Loucy (cell line): ENCODE data around the gene UTF1.

ENCODE experiments used
- H2AFZ ChIP-seq: fragments of 200-600 bp; sonication (generic); 2 replicates; pipeline ENCODE4 v1.6.0; 2016; ENCODE audit warnings: antibody characterized with exemption, mild to moderate bottlenecking, low read length, moderate library complexity
- H3F3A ChIP-seq: fragments of 200-600 bp; 2 replicates; pipeline ENCODE4 v1.6.0; 2016; ENCODE audit warnings: antibody characterized with exemption, low read depth, mild to moderate bottlenecking
- H3K27me3 ChIP-seq: fragments of 200-600 bp; sonication (generic); 2 replicates; pipeline ENCODE4 v1.6.1; 2014; ENCODE audit warnings: low read length, mild to moderate bottlenecking; ENCODE audit not compliant: insufficient read depth, poor library complexity, severe bottlenecking
- H3K36me3 ChIP-seq: fragments of 200-600 bp; sonication (generic); 2 replicates; pipeline ENCODE4 v1.6.1; 2016; ENCODE audit warnings: low read length; ENCODE audit not compliant: insufficient read depth
- H3K4me1 ChIP-seq: fragments of 200-600 bp; sonication (generic); 2 replicates; pipeline ENCODE4 v1.5.1; 2014; ENCODE audit warnings: low read length, mild to moderate bottlenecking; ENCODE audit not compliant: insufficient read depth, poor library complexity, severe bottlenecking
- H3K4me2 ChIP-seq: fragments of 200-600 bp; sonication (generic); 2 replicates; pipeline ENCODE4 v1.6.0; 2014; ENCODE audit warnings: antibody characterized with exemption, low read length, low read depth, mild to moderate bottlenecking; ENCODE audit not compliant: poor library complexity, severe bottlenecking
- H3K4me3 ChIP-seq: fragments of 200-600 bp; sonication (generic); 2 replicates; pipeline ENCODE4 v1.5.1; 2014; ENCODE audit warnings: low read length, mild to moderate bottlenecking, mixed read lengths; ENCODE audit not compliant: poor library complexity, severe bottlenecking
- H3K79me2 ChIP-seq: fragments of 200-600 bp; sonication (generic); 2 replicates; pipeline ENCODE4 v1.6.1; 2014; ENCODE audit warnings: low read length; ENCODE audit not compliant: insufficient read depth
- H3K9ac ChIP-seq: fragments of 200-600 bp; sonication (generic); 2 replicates; pipeline ENCODE4 v1.6.0; 2014; ENCODE audit warnings: mild to moderate bottlenecking, low read depth, low read length, moderate library complexity; ENCODE audit not compliant: poor library complexity, severe bottlenecking
- H3K9me2 ChIP-seq: fragments of 200-600 bp; sonication (generic); replicated peaks from 2 replicates; pipeline ENCODE4 v1.6.1; 2016; ENCODE audit warnings: low read depth, low read length, mixed read lengths
- H3K9me3 ChIP-seq: fragments of 200-600 bp; sonication (generic); 2 replicates; pipeline ENCODE4 v1.6.1; 2014; ENCODE audit warnings: mild to moderate bottlenecking, antibody characterized with exemption, low read length, low read depth; ENCODE audit not compliant: insufficient read depth
- H4K20me1 ChIP-seq: fragments of 200-600 bp; sonication (generic); 2 replicates; pipeline ENCODE4 v1.6.0; 2014; ENCODE audit warnings: antibody characterized with exemption, low read length, mild to moderate bottlenecking; ENCODE audit not compliant: insufficient read depth, poor library complexity, severe bottlenecking
- EZH2phosphoT487 ChIP-seq: fragments of 200-600 bp; IDR thresholded peaks from 2 replicates; pipeline ENCODE4 v1.6.1; 2018; ENCODE audit warnings: antibody characterized with exemption, mild to moderate bottlenecking, moderate library complexity, borderline replicate concordance
- TF ChIP-seq, protein P1 (sequence below): fragments of 200-600 bp; sonication (generic); conservative IDR thresholded peaks from 2 replicates; pipeline ENCODE4 v1.5.1; 2014; ENCODE audit warnings: mild to moderate bottlenecking, antibody characterized with exemption, low read length

Gene UTF1

DNA sequence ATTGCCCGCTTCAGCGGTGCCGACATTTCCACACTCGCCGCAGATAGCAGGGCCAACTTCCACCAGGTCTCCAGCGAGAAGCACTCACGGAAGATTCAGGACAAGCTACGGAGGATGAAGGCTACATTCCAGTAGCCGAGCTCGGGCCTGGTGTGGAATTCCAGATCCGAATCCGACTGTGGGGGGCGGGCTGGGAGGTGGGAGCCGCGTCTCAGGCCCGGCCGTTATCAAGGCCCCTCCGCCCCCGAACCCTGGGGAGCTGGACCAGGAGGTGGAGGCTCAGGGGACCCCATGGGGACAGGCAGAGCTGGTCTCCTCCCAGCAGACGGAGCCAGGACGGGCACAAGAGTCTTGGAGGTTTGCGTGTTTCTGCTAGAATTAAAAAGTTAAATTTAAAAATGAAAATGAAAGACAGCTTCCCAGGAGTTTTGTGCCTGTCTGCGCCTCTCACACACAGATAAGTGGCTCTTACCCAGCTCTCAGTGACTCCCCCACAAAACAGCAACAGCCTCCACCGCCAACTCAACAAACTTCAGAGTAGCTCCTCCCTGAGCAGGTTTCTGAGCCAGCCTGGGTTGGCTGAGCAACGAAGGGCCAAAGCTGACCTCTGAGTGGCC, 5.2 kb upstream of the UTF1 start:
- TF ChIP-seq EZH2phosphoT487: no peak
- TF ChIP-seq, protein P1, sequence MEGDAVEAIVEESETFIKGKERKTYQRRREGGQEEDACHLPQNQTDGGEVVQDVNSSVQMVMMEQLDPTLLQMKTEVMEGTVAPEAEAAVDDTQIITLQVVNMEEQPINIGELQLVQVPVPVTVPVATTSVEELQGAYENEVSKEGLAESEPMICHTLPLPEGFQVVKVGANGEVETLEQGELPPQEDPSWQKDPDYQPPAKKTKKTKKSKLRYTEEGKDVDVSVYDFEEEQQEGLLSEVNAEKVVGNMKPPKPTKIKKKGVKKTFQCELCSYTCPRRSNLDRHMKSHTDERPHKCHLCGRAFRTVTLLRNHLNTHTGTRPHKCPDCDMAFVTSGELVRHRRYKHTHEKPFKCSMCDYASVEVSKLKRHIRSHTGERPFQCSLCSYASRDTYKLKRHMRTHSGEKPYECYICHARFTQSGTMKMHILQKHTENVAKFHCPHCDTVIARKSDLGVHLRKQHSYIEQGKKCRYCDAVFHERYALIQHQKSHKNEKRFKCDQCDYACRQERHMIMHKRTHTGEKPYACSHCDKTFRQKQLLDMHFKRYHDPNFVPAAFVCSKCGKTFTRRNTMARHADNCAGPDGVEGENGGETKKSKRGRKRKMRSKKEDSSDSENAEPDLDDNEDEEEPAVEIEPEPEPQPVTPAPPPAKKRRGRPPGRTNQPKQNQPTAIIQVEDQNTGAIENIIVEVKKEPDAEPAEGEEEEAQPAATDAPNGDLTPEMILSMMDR: no peak
- Histone ChIP-seq H4K20me1 (no peaks in the 10 kb centered on the region), H3K27me3 (no peaks in the 10 kb centered on the region), H3K36me3 (no peaks in the 10 kb centered on the region), H3K79me2 (no peaks in the 10 kb centered on the region), H3F3A (no peaks in the 10 kb centered on the region), H2AFZ (no peak overlapping the region), H3K4me3 (no peak overlapping the region), H3K4me2 (no peak overlapping the region), H3K9me2 (no peaks in the 10 kb centered on the region), H3K4me1 (no peaks in the 10 kb centered on the region), H3K9ac (no peak overlapping the region), H3K9me3 (no peaks in the 10 kb centered on the region; the same call in 1 of the 2 replicates)

DNA sequence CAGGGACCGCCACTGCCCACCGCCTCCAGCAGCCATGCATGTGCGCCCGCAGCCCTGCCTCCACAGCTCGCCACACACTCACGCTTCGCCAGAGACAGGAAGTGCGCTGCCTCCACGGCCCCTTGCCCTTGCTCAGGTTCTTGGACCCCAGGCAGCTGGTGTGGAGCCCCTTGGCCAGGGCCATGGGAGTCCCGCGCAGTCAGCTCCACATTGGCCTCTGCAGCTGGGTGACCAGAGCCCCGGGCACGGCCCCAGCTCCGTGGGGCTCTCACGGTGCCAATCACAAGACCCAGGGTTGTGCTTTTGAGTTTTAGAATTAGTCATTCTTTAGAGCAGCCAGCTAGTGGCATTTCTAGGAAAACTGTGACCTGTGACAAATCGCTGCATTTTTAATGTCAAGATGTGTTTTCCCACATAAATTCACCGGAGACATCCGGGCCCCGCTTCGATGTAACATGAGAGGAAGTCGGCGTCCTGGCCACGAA, 4.3 kb upstream of the UTF1 start:
- H3K9ac ChIP-seq: no peak overlapping the region
- no peak overlapping the region for H2AFZ ChIP-seq
- no peaks in the 10 kb centered on the region for H3F3A ChIP-seq
- no peaks in the 10 kb centered on the region for H3K27me3 ChIP-seq
- H3K9me2 ChIP-seq: no peaks in the 10 kb centered on the region
- H4K20me1 ChIP-seq: no peaks in the 10 kb centered on the region
- H3K9me3 ChIP-seq: no peaks in the 10 kb centered on the region; the same call in 1 of the 2 replicates
- H3K4me3 ChIP-seq: no peak overlapping the region
- H3K4me2 ChIP-seq: no peak overlapping the region
- no peak for TF ChIP-seq EZH2phosphoT487
- TF ChIP-seq, protein P1: no peak
- H3K36me3 ChIP-seq: no peaks in the 10 kb centered on the region
- H3K4me1 ChIP-seq: no peaks in the 10 kb centered on the region
- H3K79me2 ChIP-seq: no peaks in the 10 kb centered on the region

DNA sequence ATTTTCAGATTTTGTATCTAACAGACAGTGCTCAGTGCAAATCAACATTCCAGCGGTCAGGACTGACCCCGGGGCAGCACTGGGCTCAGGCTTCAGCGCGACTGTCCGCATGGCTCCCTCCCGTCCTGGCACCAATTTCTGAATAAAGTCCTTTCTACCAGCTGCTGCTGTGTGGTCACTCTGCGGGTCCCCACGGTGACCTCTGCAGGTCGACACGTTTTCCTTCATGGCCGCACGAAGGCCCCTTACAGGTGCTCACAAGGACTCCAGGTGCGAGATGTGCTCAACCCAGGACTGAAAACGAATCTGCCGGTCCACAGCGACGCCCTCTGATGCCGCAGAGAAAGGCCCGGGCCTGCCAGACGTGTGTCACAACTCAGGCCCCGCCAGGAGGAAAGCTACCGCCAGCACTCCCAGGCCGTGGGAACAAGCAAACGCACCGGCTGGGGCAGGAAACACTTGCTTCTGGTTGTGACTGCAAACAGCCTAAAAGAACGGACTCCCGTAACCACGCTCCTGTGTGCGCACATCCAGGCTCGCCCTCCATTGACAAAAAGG, 3.7 kb upstream of the UTF1 start:
- Histone ChIP-seq H3K9ac (no peak overlapping the region), H3K27me3 (no peaks in the 10 kb centered on the region)

More for the DNA sequence above, 3.7 kb upstream of the UTF1 start:
- Histone ChIP-seq H3K79me2 (no peaks in the 10 kb centered on the region), H2AFZ (no peak overlapping the region), H3K9me3 (no peaks in the 10 kb centered on the region; the same call in 1 of the 2 replicates), H4K20me1 (no peaks in the 10 kb centered on the region), H3K4me2 (no peak overlapping the region), H3K36me3 (no peaks in the 10 kb centered on the region), H3K4me1 (no peaks in the 10 kb centered on the region), H3K9me2 (no peaks in the 10 kb centered on the region), H3F3A (no peaks in the 10 kb centered on the region), H3K4me3 (no peak overlapping the region)
- TF ChIP-seq, protein P1: no peak
- TF ChIP-seq EZH2phosphoT487: no peak
